GM12872 (cell line): ENCODE measurements around the gene LDHB.

Experiments
- TF ChIP-seq, protein P1 (sequence below): IDR thresholded peaks from 3 replicates; pipeline ENCODE4 v1.5.1; 2011; ENCODE audit warnings: low read depth, mild to moderate bottlenecking, low read length, moderate library complexity; ENCODE audit not compliant: insufficient read depth

LDHB gene

GRCh38 chr12:21657326-21658077 lies at the start of gene LDHB:
Gene LDHB (minus strand): TSS chr12:21657842. CDS start chr12:21654671, 3,171 bp downstream.
- TF ChIP-seq, protein P1, sequence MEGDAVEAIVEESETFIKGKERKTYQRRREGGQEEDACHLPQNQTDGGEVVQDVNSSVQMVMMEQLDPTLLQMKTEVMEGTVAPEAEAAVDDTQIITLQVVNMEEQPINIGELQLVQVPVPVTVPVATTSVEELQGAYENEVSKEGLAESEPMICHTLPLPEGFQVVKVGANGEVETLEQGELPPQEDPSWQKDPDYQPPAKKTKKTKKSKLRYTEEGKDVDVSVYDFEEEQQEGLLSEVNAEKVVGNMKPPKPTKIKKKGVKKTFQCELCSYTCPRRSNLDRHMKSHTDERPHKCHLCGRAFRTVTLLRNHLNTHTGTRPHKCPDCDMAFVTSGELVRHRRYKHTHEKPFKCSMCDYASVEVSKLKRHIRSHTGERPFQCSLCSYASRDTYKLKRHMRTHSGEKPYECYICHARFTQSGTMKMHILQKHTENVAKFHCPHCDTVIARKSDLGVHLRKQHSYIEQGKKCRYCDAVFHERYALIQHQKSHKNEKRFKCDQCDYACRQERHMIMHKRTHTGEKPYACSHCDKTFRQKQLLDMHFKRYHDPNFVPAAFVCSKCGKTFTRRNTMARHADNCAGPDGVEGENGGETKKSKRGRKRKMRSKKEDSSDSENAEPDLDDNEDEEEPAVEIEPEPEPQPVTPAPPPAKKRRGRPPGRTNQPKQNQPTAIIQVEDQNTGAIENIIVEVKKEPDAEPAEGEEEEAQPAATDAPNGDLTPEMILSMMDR = no peak

DNA sequence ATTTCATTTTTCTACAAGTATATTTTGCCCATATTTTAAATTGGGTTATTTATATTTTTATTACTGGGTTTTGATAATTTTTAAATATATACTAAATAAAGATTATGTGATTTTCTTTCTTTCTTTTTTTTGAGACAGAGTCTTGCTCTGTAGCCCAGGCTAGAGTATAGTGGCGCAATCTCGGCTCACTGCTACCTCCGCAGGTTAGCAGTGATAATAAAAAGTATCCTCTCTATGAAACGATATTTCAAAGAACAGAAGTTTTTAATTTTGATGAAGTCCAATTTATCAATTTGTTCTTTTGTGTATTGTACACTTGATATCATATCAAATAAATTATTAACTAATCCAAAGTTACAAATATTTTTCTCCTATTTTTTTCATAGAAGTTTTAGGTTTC lies 47.2 kb upstream of the LDHB start:
- TF ChIP-seq, protein P1 = no peak

GRCh38 chr12:21699851-21700250 lies 42.2 kb upstream of the LDHB start:
- TF ChIP-seq, protein P1 = no peak

- TF ChIP-seq, protein P1 = peak; percentile 36; the same call in 1 of the 3 replicates
These were observed 40.4 kb upstream of the LDHB start for GRCh38 chr12:21697904-21698630.

DNA sequence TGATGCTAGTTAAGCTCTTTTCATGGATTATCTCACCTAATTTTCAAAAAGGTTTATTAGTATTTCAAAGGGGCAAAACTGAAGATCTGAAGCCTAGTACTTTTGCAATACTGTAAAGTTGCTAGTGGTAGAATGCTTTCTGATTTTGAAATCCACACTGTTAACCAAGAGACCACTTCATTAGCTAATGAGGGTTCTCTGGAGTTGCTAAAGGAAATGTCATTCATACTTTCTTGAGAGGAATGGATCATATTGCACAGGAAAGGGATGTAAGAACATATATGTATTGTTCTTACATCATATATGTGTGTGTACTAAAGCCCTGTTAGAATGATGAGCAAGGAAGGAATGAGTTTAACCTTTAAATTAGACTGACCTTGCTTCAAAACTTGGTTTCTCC lies 39.0 kb upstream of the LDHB start:
- TF ChIP-seq, protein P1 = no peak

GRCh38 chr12:21695986-21696385 lies 38.3 kb upstream of the LDHB start:
- TF ChIP-seq, protein P1 = no peak

DNA sequence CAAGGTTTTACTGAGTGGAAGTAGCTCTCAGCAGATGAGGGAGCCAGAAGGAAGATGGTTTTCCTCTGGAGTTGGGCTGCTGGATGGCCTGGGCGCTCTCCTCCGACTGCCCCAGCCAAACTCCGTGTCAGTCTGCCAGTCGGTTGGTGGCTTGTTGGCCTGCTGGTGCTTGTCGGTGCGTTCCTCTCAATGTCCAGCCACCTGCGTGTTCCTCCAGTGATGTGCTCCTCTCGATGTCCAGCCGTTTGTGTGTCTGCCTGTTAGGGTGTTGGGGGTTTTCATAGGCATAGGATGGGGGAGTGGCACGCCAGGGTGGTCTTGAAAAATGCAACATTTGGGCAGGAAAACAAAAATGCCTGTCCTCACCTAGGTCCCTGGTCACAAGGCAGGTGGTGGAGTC lies 37.0 kb upstream of the LDHB start:
- TF ChIP-seq, protein P1 = no peak
